Stimulated activated CD4-positive, alpha-beta T cell treated with anti-CD3 and anti-CD28 coated beads, TNF-alpha, amount 100 ng/mL, for 24 hours (primary cell): Measurements from ENCODE around the gene GNB1L.

Source experiments
- DNase-seq, 3 experiments: peaks; one replicate each; pipeline ENCODE4 v3.0.0-alpha.2; 2020; ENCODE audit warnings: low read depth in 3 of 3

Gene GNB1L

DNA sequence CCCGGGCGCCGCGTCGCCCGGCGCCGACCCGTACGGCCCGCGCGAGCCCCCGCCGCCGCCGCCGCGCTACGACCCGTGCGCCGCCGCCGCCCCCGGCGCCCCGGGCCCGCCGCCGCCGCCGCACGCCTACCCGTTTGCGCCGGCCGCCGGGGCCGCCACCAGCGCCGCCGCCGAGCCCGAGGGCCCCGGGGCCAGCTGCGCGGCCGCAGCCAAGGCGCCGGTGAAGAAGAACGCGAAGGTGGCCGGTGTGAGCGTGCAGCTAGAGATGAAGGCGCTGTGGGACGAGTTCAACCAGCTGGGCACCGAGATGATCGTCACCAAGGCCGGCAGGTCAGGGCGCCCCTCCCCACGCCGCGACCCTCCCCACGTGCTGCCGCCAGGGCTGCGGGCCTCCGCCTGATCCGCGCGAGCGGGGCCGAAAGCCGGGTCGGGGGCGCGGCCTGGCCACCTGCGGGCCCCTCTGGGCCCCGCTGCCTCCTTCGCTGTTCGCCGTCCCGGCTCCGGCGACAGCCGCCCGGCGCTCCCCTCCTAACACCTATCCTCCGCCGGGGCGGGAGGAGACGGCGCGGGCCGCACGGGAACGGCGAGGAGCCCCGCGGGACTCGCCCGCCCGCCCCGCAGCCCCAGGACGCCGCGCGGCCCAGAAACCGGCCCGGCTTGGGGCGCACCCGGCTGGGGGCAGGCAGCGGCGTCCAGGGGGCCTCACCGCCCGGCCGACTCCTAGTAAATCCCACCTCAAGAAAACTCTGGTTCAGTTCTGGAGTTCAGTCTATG lies 93.5 kb downstream of the GNB1L start:
- no peak for DNase-seq

DNA sequence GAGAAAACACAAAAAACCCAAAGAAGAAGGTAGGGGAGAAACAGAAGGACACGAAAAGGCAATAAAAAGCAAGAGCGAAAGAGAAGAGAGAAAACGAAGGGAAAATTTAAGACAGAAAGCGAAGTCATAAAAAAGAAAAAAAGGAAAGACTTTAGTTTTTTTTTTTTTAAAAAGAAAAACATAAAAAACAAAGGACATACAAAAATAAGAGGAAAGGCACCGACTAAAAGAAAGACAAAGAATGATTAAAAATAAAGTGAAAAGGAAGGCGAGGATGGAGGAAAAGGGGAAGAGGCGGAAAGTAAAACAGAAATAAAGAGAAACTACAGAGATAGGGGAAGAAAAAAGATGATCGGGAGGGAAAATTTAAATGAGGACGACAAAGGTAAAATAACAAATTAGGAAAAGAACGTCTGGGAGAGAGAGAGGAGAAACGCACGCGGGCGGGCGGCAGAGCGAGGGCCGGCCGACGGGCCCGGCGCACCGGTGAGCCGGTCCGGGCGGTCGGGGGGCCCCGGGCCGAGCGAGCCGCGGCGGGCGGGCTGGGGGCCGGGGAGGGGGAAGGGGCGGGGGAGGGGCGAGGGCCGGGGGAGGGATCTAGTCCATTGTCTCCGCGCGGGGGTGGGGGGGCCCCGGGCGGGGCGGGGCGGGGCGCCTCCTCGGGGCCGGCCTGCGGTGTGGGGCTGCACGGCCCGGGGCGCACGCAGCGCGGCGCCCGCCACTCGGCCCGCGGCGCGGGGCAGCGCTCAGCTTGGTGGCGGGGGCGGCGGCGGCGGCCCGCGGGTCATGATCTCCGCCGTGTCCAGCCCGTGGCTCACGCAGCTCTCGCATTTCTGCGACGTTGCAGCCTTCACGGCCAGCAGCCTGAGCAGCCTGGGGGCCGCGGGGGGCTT lies 94.4 kb downstream of the GNB1L start, which contains the start of gene TBX1:
Gene TBX1, plus strand, starts transcription at position 721 of the 893 bp plus-strand sequence. Its CDS starts 66 bp downstream, at position 787.
- no peak for DNase-seq

DNA sequence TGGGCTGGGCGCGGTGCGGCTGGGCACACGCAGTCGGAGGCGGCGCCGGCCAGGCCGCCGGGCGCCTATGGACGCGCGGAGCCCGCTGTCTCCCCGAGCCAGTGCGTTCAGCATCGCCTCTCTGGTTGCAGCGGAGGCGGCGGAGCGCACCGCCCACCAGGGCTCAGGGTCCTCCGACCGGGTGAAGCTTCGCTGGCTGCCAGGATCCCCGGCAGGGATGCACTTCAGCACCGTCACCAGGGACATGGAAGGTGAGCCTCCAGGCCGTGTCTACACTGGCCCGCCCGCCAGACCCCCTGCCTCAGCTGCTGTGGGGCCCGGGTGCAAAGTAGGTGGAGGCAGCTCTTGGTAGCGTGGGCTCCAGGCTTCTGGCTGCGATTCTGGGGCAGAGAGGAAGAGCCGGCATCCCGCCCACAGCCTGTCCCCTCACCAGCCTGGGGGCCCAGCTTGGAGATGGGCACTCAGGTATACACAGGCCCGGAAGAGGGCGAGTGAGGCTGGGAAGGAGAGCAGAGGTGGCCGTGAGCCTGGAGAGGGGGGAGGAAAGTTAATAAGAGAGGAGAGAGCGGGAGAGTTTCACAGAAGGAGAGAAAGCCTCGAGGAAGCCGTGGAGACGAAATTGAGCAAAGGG lies 95.1 kb downstream of the GNB1L start:
- DNase-seq: no peak

DNA sequence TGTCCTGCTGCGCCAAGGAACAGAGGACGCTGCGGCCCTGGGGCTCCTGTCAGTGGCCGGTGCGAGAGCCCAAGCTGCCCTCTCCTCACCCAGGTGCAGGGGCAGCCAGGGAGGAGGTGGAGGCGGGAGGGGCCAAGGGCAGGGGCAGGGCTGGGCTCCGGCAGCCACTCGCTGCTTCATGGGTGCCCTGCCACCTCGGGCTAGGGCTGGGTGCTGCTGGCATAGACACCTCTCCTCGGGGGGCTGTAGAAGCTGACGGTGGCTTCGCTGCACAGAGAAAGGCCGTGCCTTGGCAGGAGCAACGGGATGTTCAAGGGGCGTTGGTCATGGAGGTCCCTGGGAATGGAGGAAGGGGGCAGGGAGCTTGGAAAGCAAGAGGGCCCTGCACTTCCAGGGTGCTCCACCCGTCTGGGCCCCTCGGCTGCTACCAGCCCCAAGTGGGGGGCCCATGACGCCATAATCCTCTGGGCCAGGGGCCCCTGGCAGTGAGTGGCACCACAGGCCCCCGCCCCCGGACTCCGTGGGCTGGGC lies 95.7 kb downstream of the GNB1L start:
- no peak for DNase-seq

DNA sequence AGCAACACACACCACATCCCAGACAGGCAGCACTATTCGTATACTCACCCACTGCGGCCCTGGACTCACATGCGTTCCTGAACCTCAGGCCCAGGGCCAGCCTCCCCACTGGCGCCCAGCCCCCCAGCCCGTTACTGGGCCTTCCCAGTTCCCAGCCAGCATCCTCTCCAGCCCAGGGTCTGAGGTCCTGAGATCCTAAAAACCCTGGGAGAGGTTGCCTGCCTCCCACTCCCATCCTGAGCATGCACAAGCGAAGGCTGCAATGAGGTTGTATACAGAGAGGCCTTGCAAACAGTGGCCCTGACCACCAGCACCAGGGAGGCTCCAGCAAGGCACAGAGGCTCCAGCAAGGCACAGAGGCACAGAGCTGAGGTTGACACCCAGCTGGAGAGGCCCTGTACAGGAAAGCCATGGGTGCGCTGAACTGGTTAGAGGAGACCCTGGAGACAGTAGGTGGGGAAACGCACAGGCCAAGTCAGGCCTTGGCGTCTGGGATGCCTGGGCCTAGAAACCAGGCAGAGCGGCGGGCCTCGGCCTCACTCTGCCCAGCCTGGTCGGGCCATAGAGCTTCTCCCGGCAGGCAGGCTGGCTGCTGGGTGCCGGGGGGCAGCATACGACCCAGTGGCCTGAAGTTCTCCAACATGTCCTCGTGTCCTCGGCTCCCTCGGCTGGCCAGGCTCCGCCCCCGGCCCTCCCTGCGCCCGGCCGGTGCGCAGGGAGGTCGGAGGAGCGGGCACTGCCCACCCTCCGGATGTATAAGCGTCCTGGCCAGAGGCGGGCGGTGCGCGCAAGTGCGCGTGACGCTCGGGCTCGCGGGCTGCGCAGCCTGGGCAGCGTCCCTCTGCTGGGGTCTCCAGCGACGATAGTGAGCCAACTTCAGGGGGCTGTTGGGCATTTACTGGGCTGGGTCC lies 96.4 kb downstream of the GNB1L start:
- no peak for DNase-seq

DNA sequence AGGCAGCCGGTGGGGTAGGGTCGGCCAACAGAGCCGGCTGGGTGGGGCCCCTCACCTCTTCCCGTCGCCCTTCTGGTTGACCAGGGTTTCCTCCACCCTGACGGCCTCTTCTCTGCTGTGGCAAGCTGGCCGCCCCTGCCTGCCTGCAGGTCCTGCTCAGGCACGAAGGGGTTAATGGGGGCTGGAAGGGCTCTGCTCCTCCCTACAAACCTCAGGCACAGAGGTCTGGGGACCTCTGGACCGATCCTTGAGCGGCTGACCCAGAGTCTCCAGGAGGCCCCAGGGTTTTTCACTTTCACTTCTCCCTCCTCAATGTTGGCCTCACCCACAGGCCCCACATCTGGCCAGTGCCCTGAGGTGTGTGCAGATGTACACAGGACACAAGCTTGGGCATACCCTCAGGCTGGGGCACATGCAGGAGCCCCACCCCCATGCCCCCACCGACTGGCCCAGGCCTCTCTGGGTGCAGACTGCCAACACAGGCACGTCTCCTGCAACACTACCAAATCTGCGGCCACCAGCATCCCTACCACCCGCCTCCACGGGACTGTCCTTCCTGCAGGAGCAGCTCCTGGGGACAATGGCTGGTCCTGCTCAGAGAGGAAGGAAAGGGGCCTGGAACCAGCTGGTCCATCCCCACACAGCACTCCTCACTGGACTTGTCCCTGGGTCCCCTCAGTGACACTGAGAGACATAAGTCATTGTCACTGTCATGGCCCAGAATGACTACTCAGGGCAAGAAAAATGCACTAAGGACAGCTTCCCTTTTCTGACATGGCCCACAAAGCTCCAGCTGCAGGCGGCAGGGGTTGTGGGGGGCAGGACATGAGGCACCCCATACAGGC lies 97.3 kb downstream of the GNB1L start:
- no peak for DNase-seq

DNA sequence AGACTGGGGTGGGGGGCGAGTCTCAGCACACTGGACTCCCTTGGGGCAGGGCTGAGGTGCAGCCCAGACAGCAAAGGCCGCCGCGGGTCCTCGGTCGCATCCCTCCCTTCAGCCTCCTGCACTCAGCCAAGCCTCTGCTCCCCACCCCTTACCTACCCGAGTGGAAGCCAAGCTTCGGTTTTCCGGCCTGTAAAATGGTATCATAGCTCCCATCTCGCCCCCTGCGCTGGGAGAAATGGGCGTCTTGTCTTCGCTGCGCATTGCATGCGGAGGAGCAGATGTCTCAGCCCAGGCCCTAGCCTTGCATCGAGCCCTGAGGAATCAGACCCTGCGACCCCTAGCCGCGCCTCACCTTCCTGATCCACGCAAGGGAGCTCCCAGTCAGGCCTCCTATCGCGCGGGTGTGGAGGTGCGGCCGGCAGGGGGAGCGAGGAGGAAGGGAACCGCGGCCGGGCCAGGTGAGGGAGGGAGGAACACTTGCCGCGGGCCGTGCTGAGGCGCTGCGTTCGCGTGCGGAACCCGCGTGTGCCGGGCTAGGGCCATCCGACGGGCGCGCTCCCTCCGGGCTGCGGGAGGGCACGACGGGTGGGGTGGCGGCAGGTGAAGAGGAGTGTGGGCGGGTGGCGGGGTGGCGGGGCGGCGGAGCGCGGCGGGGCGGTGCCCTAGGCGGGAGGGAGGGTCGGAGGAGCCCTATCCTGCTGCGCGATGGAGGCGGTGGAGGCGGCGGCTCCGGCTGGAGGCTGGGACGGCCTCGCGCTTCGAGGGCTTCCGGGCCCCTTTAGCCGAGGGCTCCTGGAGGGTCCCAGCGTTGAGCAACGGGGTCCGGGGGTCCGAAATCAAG lies 98.2 kb downstream of the GNB1L start:
- DNase-seq: peak; percentile 28 to 68 (median 34)

DNA sequence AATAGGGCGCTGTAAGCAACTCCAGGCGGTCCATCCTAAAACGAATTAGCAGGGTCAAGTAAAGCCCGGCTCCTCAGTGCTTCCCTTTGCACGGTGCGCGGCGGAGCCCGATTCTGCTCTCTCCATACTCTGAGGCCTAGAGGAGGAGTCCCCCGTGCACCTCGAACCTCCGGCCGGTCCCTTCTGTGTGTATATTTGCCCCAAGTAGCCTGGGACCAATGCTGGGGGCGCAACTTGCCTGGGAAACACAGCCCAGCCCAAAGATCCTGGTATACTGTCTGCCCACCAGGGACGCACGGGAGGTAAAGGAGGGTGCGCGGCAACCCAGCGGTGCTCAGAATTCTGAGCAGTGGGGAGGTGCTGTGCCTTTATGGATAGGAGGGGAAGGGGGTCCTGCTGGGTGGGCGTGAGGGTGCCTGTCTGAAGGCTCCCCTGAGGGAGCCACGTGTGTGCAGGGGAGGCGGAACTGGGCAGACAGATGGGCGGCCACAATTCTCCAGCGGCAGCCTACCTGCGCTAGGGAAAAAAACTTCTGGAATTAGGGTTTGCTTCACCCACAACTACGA lies 98.9 kb downstream of the GNB1L start:
- no peak for DNase-seq

DNA sequence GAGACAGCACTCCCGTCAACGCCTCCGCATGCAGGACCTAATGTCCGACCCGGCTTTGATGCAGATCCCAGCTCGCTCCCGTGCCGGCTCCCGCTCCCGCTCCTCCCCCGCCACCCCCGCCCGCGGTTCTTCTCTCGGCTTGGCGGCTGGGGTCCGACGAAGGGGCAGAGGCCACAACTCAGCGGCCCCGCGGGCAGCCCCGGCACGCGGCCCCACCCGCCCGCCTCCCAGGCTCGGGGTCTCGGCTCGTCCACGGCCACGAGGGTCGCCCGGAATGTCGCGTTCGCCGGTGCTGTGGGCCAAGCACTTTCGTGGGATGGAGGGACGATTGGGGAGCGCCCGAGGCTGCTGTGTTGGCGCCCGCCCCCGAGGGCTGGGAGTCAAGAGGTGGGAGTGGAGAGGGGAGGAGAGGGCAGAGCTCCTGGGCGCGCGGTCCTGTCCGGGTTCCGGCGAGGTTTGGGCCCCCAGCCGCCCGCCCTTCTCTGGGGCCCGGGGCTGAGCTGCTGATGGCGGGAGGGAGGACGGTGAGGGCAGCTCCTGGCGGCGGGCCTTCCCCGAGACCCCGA lies 99.4 kb downstream of the GNB1L start:
- no peak for DNase-seq

DNA sequence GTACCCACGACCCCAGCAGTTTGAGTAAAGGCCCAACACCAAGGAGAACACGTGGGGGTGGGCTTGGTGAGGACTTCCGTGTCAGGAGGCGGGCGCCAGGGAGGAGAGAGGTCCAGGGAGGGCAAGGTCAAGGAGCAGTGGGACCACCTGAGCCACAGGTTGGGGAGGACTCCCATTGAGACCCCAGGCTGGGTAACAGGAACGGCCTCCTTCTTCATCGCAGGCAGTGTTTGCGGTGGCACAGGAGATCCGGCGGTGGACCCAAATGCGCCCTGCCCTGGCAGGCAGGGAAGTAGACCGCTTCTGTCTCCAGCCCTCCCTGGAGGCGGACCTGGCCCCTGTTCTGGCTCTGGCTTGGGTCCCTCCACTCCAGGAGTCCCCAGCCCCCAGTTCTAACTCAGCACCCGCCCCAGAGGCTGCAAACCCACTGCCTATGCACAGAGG lies 100.0 kb downstream of the GNB1L start:
- DNase-seq: no peak

DNA sequence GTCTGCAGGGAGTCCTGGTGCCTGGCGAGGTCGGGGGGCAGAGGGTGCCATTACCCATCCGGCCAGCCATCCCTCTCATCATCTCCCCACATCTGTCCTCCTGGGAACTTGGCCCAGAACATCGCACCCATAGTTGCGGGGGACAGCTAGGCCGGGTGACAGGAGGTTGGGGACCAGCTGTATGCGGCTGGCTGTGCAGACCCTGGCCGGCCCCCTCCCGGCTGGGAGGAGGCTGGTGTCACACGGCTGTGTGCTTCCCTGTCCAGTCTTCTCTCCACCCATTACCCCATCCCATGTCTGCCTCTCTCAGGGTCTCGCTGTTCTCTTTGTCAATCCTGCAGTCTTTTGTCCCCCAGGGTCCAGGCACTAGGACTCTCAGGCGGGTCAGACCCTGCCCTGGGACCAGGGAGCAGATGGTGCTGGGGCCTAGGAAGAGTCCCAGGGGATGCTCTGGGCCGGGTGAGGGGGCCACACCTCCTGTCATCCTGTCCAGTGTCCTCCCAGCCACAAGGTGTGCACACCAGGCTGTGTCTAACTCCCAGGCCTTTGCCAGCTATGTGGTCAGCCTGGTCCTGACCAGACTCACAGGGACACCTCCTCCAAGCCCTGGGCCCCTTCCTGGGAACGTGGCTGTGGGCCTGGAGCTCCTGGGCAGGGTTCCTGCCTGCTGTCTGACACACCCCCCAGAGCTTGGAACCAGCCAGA lies 100.5 kb downstream of the GNB1L start:
- no peak for DNase-seq

DNA sequence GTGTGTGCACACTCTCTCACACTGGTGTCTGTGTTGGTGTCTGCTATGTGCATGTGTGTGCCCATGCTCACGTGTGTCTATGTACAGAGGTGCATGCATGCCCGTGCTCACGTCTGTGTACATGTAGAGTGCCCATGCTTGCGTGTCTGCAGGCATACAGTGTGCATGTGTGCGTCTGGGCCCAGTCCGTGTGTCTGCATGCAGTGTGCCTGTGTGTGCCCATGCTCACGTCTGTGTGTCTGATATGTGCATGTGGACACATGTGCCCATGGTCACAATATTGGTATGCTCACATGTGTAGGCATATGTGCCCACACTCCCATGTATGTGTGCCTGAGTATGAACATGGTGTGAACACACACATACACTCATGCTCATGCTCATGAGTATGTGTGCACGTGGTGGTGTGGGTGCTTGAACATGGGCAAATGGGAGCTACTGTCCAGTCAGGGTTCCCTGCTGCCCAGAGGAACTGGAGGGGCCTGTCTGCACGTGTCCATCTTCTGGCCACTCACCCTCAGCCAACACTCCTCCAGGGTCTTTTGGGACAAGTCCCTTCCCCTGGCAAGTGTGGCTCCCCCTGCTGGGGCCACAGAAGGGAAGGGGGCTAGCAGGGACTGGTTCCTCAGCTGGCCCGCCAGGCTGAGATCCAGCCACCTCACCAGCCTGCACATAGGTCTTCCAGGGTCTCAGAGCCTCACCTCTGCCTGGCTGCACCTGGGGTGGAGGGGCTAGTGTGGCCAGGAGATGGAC lies 101.4 kb downstream of the GNB1L start:
- DNase-seq: no peak

DNA sequence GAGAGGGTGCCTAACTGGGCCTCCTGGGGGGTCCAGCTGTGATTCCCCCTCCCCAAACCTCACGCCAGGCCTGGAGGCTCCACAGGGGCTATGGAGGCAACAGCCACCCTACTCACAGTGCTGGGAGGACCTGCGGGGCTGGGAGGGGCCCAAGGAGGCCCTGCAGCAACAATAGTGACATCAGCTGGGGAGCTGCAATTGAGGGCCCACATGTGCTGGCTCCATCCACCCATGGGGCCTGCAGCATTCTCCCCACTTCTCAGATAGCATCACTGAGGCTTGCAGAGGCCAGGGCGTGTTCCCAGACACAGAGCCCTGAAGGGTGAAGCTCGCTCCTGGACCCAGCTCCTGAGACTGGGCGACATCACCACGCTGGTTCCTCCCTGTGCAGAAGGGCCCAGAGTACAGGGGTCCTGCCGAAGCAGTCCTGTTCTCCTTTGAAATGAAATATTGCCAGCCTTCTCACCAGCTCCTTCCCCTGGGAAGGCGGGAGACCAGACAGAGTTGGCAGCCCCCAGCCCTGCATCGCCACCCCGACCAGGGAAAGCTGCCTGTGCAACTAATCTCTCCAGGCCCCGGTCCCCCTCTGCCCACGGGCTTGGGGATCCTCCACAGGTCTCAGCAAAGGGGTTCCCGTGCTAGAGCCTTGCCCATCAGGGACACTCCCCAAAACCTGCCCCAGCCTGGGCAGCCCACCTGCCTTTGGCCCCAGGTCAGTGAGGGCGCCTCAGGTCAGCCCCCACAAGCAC lies 103.0 kb downstream of the GNB1L start:
- no peak for DNase-seq

DNA sequence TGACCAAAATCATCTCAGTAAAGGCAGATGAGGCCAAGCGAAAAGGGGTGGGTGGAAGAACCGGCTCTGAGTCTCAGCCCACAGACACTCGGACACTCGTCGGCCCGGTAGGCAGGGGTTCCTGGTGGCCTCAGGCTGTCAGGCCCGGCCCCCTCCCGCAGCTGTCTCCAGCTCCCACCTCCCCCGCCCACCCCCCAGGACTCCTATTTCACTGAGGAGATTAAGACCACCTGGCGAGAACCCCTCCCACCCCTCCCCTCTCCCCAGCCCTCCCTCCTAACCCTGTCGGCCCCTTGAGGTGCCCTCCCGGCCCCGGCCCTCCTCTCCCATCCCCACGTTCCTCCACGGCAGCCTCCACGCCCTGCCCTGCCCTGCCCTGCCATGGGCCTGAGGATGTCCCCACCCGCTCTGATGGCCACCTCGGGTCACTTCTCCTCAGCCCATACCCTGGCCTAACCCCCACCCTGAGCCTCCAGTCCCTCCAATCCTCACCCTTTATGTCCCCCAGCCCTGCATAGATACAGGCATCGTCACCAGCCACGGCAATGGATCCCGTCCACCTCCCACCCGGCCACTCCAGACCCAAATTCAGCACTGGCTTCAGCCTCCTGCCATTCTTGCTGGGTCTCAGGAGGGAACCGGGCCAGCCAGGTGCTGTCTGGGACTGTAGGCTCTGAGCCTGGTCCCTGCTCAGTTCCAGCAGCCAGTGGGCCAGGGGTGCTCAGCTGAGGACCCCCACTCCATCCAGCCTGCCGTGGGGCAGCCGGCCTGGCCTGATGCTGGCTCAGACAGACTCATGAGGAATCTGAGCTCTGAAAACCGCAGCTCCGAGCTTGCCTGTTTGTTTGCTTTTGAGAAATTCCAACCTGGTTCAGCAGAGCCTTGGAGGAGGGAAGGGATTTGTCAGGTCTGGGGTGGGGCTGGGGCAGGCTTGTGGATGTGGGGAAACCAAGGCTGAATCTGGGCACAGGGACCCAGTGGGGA lies 103.9 kb downstream of the GNB1L start:
- DNase-seq: no peak

DNA sequence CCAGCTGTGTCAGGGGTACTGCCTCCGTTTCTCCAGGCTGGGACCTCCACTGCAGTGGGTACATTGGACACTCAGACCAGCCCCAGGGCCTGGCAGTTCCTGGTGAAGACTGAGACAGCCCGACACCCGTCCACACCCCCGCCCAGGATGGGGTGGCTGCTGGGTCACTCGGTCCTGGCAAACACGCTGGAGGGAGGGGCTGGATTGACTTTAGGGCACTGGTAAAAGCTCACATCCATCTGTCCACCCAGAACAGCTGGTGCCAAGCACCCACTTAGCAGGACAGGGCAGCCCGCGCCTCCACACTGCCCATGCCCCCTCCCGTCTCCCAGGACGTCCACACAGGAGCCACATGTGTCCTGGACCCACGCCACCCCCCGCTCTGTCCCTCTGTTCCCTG lies 104.8 kb downstream of the GNB1L start:
- no peak for DNase-seq
